Esophagus muscularis mucosa (tissue), 4 donors: ENCODE measurements around the gene DNAJA4.

ENCODE experiments used
- EP300 ChIP-seq: sonication (generic); formaldehyde crosslinking; IDR thresholded peaks from one replicate; pipeline ENCODE4 v1.6.1; 2017; ENCODE audit warnings: antibody characterized with exemption
- POLR2A ChIP-seq: fragments of 450-650 bp; IDR thresholded peaks from one replicate; pipeline ENCODE4 v1.6.1; 2017; ENCODE audit warnings: antibody characterized with exemption, moderate library complexity, mild to moderate bottlenecking, low read depth
- POLR2AphosphoS5 ChIP-seq, 2 donors: sonication (generic); formaldehyde crosslinking; IDR thresholded peaks; one replicate each; pipeline ENCODE4 v1.6.1; 2017; ENCODE audit warnings: antibody characterized with exemption in 2 of 2
- TF ChIP-seq, protein P1 (sequence below), 3 experiments: fragments of 200-600 bp in 2 of 3; fragments of 450-650 bp in 1 of 3; sonication (generic) in 2 of 3; IDR thresholded peaks; one replicate each; pipeline ENCODE4 v1.5.1; 2017 to 2019; ENCODE audit warnings: antibody characterized with exemption in 3 of 3, mild to moderate bottlenecking in 2 of 3, moderate library complexity in 1 of 3

- TF ChIP-seq EP300 (no peak), POLR2A (no peak), POLR2AphosphoS5 (IDR thresholded peaks at IDR 0.05) (no peak)
- TF ChIP-seq, protein P1, sequence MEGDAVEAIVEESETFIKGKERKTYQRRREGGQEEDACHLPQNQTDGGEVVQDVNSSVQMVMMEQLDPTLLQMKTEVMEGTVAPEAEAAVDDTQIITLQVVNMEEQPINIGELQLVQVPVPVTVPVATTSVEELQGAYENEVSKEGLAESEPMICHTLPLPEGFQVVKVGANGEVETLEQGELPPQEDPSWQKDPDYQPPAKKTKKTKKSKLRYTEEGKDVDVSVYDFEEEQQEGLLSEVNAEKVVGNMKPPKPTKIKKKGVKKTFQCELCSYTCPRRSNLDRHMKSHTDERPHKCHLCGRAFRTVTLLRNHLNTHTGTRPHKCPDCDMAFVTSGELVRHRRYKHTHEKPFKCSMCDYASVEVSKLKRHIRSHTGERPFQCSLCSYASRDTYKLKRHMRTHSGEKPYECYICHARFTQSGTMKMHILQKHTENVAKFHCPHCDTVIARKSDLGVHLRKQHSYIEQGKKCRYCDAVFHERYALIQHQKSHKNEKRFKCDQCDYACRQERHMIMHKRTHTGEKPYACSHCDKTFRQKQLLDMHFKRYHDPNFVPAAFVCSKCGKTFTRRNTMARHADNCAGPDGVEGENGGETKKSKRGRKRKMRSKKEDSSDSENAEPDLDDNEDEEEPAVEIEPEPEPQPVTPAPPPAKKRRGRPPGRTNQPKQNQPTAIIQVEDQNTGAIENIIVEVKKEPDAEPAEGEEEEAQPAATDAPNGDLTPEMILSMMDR (IDR thresholded peaks at IDR 0.05) = no peak
Measured at GRCh38 chr15:78225783-78226541, 38.4 kb upstream of the DNAJA4 start.
